SU-DHL-6 (cell line): Measurements from ENCODE around the gene DOCK11.

Experiments
- H2AFZ ChIP-seq: fragments of 200-600 bp; sonication (generic); 2 replicates; pipeline ENCODE4 v1.6.1; 2014; ENCODE audit warnings: low read depth, mild to moderate bottlenecking, moderate library complexity, mixed read lengths, antibody characterized with exemption, low read length; ENCODE audit not compliant: severe bottlenecking
- H3F3A ChIP-seq: fragments of 200-600 bp; shearing (Covaris generic); 2 replicates; pipeline ENCODE4 v1.6.0; 2016; ENCODE audit warnings: antibody characterized with exemption, mild to moderate bottlenecking; ENCODE audit not compliant: insufficient read depth
- H3K27ac ChIP-seq: fragments of 200-600 bp; sonication (generic); 2 replicates; pipeline ENCODE4 v1.5.1; 2016; ENCODE audit warnings: low read depth, mild to moderate bottlenecking, low read length, moderate library complexity, mixed read lengths
- H3K27me3 ChIP-seq: fragments of 200-600 bp; sonication (generic), shearing (Covaris generic); 2 replicates; pipeline ENCODE4 v1.6.0; 2014; ENCODE audit warnings: mild to moderate bottlenecking, low read length
- H3K36me3 ChIP-seq: fragments of 200-600 bp; sonication (generic); 2 replicates; pipeline ENCODE4 v1.6.1; 2014; ENCODE audit warnings: mild to moderate bottlenecking, low read length, mixed read lengths
- H3K4me2 ChIP-seq: fragments of 300-600, 200-600 bp; shearing (Covaris generic), sonication (generic); 2 replicates; pipeline ENCODE4 v1.6.0; 2014; ENCODE audit warnings: low read length, low read depth, mild to moderate bottlenecking; ENCODE audit not compliant: poor library complexity, severe bottlenecking
- H3K4me3 ChIP-seq: fragments of 200-600 bp; sonication (generic); 2 replicates; pipeline ENCODE4 v1.5.1; 2014; ENCODE audit warnings: antibody characterized with exemption, low read length, mild to moderate bottlenecking, mixed read lengths; ENCODE audit not compliant: insufficient read depth, poor library complexity, severe bottlenecking
- H3K79me2 ChIP-seq: fragments of 200-600 bp; sonication (generic); 2 replicates; pipeline ENCODE4 v1.6.1; 2014; ENCODE audit warnings: mild to moderate bottlenecking, low read length, moderate library complexity; ENCODE audit not compliant: insufficient read depth
- H3K9ac ChIP-seq: fragments of 200-600 bp; sonication (generic); 2 replicates; pipeline ENCODE4 v1.7.0; 2014; ENCODE audit warnings: mild to moderate bottlenecking, low read length
- H3K9me2 ChIP-seq: fragments of 200-600 bp; sonication (generic); replicated peaks from 2 replicates; pipeline ENCODE4 v1.6.1; 2014; ENCODE audit warnings: low read length; ENCODE audit not compliant: insufficient read depth
- H3K9me3 ChIP-seq: fragments of 200-600 bp; sonication (generic); 2 replicates; pipeline ENCODE4 v1.6.1; 2014; ENCODE audit warnings: low read length, mixed read lengths; ENCODE audit not compliant: insufficient read depth
- H4K20me1 ChIP-seq: fragments of 200-600 bp; sonication (generic); 2 replicates; pipeline ENCODE4 v1.6.1; 2014; ENCODE audit warnings: low read depth, mild to moderate bottlenecking, antibody characterized with exemption, low read length, moderate library complexity, mixed read lengths
- EZH2phosphoT487 ChIP-seq: fragments of 200-600 bp; sonication (generic), shearing (Covaris generic); conservative IDR thresholded peaks from 2 replicates; pipeline ENCODE4 v1.6.1; 2018; ENCODE audit warnings: mild to moderate bottlenecking, antibody characterized with exemption, low read length, moderate library complexity, mixed read lengths
- TF ChIP-seq, protein P1 (sequence below): fragments of 200-600 bp; sonication (generic); IDR thresholded peaks from one replicate; pipeline ENCODE4 v1.5.1; 2017; ENCODE audit warnings: antibody characterized with exemption, mild to moderate bottlenecking, low read length, moderate library complexity; ENCODE audit not compliant: insufficient read depth, poor library complexity, severe bottlenecking

DOCK11 gene

DNA sequence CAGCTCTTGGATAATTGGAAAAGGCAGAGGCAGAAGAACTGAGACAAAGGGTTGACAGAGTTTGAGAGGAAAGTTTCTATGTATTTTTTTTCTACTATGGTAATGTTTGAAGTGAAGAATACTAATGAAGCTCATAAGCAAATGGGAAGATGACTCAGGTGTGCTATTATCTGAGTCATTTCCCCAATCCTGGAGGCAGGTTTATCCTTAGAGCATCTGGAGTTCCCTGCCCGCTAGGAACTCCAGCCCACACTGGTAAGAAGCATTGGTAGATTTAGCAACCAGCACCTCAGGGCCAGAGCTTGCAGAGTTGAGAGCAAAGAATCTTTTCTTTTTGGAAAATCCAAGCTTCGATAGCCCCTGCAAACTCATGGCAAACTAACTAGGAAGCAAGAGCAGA, 55.2 kb downstream of the DOCK11 start:
- H4K20me1 ChIP-seq, result no peaks in the 10 kb centered on the region
- no peaks in the 10 kb centered on the region for H3K9me3 ChIP-seq
- no peaks in the 10 kb centered on the region for H3K27me3 ChIP-seq
- no peak overlapping the region for H3K9ac ChIP-seq
- H2AFZ ChIP-seq, result no peak overlapping the region
- no peak overlapping the region for H3K4me2 ChIP-seq
- H3K9me2 ChIP-seq, result no peaks in the 10 kb centered on the region
- H3K27ac ChIP-seq, result no peak overlapping the region
- no peaks in the 10 kb centered on the region for H3K36me3 ChIP-seq
- no peaks in the 10 kb centered on the region for H3F3A ChIP-seq
- H3K79me2 ChIP-seq, result no peaks in the 10 kb centered on the region
- TF ChIP-seq EZH2phosphoT487, result no peak
- TF ChIP-seq, protein P1, sequence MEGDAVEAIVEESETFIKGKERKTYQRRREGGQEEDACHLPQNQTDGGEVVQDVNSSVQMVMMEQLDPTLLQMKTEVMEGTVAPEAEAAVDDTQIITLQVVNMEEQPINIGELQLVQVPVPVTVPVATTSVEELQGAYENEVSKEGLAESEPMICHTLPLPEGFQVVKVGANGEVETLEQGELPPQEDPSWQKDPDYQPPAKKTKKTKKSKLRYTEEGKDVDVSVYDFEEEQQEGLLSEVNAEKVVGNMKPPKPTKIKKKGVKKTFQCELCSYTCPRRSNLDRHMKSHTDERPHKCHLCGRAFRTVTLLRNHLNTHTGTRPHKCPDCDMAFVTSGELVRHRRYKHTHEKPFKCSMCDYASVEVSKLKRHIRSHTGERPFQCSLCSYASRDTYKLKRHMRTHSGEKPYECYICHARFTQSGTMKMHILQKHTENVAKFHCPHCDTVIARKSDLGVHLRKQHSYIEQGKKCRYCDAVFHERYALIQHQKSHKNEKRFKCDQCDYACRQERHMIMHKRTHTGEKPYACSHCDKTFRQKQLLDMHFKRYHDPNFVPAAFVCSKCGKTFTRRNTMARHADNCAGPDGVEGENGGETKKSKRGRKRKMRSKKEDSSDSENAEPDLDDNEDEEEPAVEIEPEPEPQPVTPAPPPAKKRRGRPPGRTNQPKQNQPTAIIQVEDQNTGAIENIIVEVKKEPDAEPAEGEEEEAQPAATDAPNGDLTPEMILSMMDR, result no peak
- H3K4me3 ChIP-seq, result no peak overlapping the region

DNA sequence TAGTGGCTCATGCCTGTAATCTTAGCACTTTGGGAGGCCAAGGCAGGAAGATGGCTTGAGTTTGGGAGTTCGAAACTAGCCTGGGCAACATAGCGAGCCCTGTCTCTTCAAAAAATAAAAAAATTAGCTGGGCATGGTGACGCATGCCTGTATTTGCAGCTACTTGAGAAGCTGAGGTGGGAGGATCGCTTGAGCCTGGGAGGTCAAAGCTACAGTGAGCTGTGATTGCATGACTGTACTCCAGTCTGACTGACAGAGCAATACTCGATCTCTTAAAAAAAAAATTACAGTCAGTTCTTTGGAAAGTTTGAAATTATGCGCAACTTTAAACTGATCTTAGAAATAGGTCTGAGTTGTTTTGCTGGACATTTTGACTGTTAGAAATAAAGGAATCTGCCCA, 55.8 kb downstream of the DOCK11 start:
- Histone ChIP-seq H3K9me2 (no peaks in the 10 kb centered on the region), H3K27me3 (no peaks in the 10 kb centered on the region), H3K4me2 (no peak overlapping the region), H2AFZ (no peak overlapping the region), H4K20me1 (no peaks in the 10 kb centered on the region), H3F3A (no peaks in the 10 kb centered on the region), H3K4me3 (no peak overlapping the region), H3K9me3 (no peaks in the 10 kb centered on the region), H3K9ac (no peak overlapping the region), H3K79me2 (no peaks in the 10 kb centered on the region), H3K27ac (no peak overlapping the region), H3K36me3 (no peaks in the 10 kb centered on the region)
- TF ChIP-seq, protein P1, result no peak
- TF ChIP-seq EZH2phosphoT487, result no peak

DNA sequence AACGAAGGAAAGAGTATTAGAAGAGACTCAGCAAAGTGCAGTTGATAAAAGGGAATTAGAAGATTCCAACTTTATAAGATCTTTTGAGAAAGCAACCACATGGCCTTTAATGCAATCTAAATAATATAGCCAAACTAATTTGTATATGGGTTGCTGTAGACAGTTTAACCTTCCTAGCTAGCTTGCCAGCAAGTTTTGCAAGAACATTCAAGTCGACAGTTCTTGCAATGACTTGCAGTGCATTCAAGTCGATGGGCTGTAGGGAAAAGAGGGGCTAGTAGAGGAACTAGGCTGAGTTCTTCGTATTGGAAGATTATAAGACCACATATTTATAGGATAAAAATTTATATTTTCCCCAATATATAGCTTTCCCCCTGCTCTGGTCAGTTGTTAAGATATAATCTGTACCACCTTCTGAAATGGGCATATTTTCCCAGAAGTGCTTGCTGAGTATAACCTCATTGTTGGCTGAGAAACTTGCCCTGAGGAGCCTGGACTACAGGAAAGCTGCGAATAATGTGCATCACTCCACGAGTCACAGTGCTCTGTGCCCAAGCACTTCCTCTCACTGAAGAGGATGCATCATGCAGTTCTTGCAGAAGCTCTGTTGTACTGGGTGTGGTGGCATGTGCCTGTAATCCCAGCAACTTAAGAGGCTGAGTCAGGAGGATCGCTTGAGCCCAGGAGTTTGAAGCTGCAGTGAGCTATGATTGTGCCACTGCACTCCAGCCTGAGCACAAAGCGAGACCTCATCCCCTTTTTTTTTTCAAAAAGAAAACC, 56.7 kb downstream of the DOCK11 start:
- no peak overlapping the region for H3K4me3 ChIP-seq
- H3K36me3 ChIP-seq, result no peaks in the 10 kb centered on the region
- no peak overlapping the region for H3K27ac ChIP-seq
- no peak overlapping the region for H3K4me2 ChIP-seq
- no peaks in the 10 kb centered on the region for H3K27me3 ChIP-seq
- H3K9me3 ChIP-seq, result no peaks in the 10 kb centered on the region
- no peaks in the 10 kb centered on the region for H4K20me1 ChIP-seq
- H3K9ac ChIP-seq, result no peak overlapping the region
- H3K9me2 ChIP-seq, result no peaks in the 10 kb centered on the region
- no peaks in the 10 kb centered on the region for H3K79me2 ChIP-seq
- TF ChIP-seq, protein P1, result no peak
- no peak for TF ChIP-seq EZH2phosphoT487
- H3F3A ChIP-seq, result no peaks in the 10 kb centered on the region
- H2AFZ ChIP-seq, result no peak overlapping the region
